ENCODE measurements around the gene ETV3.

DNA sequence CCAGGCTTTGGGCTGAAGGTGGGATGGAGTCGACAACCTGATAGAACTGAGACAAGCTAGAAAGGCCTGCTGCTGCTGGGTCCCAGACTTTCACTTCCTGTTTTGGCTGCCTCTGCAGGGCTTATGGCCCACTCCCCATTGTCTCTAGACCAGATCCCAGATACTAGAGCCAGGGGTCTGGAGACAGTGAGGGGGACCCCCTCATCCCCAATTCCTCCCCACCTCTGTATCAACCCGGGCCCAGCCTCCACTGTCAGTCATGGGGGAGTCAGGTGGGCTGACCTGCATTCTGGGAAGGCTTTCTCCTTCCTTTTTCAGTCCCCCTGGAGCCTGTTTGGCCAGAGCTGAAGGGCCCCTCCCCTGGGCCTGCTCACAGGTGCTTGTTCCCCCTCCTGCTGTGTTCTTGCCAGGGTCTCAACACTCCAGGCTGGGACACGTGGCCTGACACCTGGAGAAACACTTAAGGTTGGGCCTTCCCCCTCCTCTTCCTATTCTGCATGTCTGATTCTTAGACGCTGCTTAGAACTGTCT, 20.6 kb downstream of the ETV3 start:
- TF ChIP-seq POLR2A (IDR thresholded peaks at IDR 0.05): no peak
- TF ChIP-seq, protein P1, sequence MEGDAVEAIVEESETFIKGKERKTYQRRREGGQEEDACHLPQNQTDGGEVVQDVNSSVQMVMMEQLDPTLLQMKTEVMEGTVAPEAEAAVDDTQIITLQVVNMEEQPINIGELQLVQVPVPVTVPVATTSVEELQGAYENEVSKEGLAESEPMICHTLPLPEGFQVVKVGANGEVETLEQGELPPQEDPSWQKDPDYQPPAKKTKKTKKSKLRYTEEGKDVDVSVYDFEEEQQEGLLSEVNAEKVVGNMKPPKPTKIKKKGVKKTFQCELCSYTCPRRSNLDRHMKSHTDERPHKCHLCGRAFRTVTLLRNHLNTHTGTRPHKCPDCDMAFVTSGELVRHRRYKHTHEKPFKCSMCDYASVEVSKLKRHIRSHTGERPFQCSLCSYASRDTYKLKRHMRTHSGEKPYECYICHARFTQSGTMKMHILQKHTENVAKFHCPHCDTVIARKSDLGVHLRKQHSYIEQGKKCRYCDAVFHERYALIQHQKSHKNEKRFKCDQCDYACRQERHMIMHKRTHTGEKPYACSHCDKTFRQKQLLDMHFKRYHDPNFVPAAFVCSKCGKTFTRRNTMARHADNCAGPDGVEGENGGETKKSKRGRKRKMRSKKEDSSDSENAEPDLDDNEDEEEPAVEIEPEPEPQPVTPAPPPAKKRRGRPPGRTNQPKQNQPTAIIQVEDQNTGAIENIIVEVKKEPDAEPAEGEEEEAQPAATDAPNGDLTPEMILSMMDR (IDR thresholded peaks at IDR 0.05): no peak
